ENCODE data around the gene SMARCAD1. TPM values are rescaled to one million over a fixed set of nuclear protein-coding genes. Genes with fewer than 3 reads are reported as not detected.

The SMARCAD1 gene, protein sequence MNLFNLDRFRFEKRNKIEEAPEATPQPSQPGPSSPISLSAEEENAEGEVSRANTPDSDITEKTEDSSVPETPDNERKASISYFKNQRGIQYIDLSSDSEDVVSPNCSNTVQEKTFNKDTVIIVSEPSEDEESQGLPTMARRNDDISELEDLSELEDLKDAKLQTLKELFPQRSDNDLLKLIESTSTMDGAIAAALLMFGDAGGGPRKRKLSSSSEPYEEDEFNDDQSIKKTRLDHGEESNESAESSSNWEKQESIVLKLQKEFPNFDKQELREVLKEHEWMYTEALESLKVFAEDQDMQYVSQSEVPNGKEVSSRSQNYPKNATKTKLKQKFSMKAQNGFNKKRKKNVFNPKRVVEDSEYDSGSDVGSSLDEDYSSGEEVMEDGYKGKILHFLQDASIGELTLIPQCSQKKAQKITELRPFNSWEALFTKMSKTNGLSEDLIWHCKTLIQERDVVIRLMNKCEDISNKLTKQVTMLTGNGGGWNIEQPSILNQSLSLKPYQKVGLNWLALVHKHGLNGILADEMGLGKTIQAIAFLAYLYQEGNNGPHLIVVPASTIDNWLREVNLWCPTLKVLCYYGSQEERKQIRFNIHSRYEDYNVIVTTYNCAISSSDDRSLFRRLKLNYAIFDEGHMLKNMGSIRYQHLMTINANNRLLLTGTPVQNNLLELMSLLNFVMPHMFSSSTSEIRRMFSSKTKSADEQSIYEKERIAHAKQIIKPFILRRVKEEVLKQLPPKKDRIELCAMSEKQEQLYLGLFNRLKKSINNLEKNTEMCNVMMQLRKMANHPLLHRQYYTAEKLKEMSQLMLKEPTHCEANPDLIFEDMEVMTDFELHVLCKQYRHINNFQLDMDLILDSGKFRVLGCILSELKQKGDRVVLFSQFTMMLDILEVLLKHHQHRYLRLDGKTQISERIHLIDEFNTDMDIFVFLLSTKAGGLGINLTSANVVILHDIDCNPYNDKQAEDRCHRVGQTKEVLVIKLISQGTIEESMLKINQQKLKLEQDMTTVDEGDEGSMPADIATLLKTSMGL
- total RNA-seq, result 87.4 TPM

DNA sequence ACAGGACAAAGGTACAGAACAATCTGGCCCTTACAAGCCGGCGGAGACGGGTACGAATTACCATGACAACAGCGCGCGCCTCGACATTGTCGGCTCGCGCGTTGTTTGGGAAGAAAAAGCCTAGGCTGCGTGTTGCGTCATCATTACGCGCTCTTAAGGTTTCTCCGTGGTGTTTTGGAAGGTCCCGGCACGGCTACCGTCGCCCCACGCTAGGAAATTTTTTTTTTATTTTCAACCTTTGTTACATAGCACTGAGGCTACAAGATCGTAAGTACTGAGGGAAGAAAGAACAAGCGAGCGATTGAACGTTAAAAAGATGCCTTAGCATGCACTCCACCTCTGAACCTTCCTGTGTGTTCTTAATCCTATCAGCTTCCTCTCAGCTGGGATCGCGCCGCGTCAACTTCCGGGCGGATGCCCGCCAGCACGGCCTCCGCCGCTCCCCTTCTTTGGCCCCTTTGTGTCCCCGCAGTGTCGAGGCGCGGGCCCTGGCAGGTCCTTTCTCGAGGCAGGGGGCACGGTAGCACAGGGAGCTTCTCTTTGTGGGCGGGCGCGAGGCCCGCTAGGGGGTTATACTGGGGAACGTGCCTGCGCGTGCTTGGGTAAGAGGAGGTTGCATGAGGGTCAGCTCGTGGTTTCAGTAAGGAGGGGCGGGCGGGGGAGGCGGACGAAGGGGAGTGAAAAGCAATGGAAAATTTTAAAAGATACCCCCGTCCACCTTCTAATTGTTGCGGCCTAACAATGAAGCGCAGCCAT, at the start of gene SMARCAD1:
Gene SMARCAD1, plus strand, starts transcription at position 397 of the 756 bp plus-strand sequence. CDS start 530 bp downstream, outside the sequence.

Other genes with a start within 250 kb of the SMARCAD1 start
- gene HPGDS, start 135.0 kb downstream of the SMARCAD1 start, total RNA-seq, result 1.3 TPM
- 170 TPM for gene PDLIM5, start 244.1 kb downstream of the SMARCAD1 start, total RNA-seq

Data from camera-type eye (tissue), 1 donor.